Keratinocyte (primary cell): Measurements from ENCODE around the gene IKZF1. TPM values are rescaled to one million over a fixed set of nuclear protein-coding genes. Genes with fewer than 3 reads are reported as not detected.

ENCODE experiments used
- DNase-seq: peaks from one replicate; pipeline ENCODE4 v3.0.0-alpha.2; 2011; ENCODE audit warnings: low read depth, missing footprints, low spot score
- FAIRE-seq: peaks from 2 replicates; lab custom pipeline; 2011; peaks lifted over from hg19 to GRCh38; lab: Jason Lieb, UNC
- H2AFZ ChIP-seq: 2 replicates; pipeline ENCODE4 v1.6.0; 2012; ENCODE audit warnings: low read length, control low read depth, inconsistent platforms; ENCODE audit not compliant: control insufficient read depth
- H3K27ac ChIP-seq: 2 replicates; pipeline ENCODE4 v1.5.1; 2011; ENCODE audit warnings: low read length; ENCODE audit not compliant: control insufficient read depth, insufficient read depth
- H3K27me3 ChIP-seq: 3 replicates; pipeline ENCODE4 v1.6.0; 2011; ENCODE audit warnings: low read length; ENCODE audit not compliant: control insufficient read depth, insufficient read depth; ENCODE audit errors: extremely low read depth
- H3K36me3 ChIP-seq, 2 experiments: 2 replicates in 1 of 2; 3 replicates in 1 of 2; pipeline ENCODE4 v1.5.1; 2011; ENCODE audit warnings: low read length in 2 of 2, mild to moderate bottlenecking in 1 of 2; ENCODE audit not compliant: control insufficient read depth in 2 of 2, insufficient read depth in 2 of 2; ENCODE audit errors: extremely low read depth in 1 of 2
- H3K4me1 ChIP-seq: 3 replicates; pipeline ENCODE4 v1.5.1; 2011; ENCODE audit warnings: low read length; ENCODE audit not compliant: control insufficient read depth, insufficient read depth; ENCODE audit errors: extremely low read depth
- H3K4me2 ChIP-seq: 3 replicates; pipeline ENCODE4 v1.6.0; 2011; ENCODE audit warnings: low read depth, low read length; ENCODE audit not compliant: control insufficient read depth, insufficient read depth; ENCODE audit errors: extremely low read depth
- H3K4me3 ChIP-seq, 3 experiments: fragments of 200-600 bp in 1 of 3; sonication (generic) in 1 of 3; 2 replicates in 2 of 3; 3 replicates in 1 of 3; pipeline ENCODE4 v1.5.1; 2011 to 2016; ENCODE audit warnings: low read length in 3 of 3, mild to moderate bottlenecking in 3 of 3, control low read depth in 2 of 3, inconsistent platforms in 1 of 3, low read depth in 1 of 3, mixed read lengths in 1 of 3, mixed run types in 1 of 3, moderate library complexity in 1 of 3; ENCODE audit not compliant: control insufficient read depth in 2 of 3, insufficient read depth in 2 of 3; ENCODE audit errors: extremely low read depth in 1 of 3
- H3K79me2 ChIP-seq: 2 replicates; pipeline ENCODE4 v1.6.0; 2012; ENCODE audit warnings: low read length; ENCODE audit not compliant: control insufficient read depth, insufficient read depth
- H3K9ac ChIP-seq: 3 replicates; pipeline ENCODE4 v1.6.0; 2011; ENCODE audit warnings: low read length; ENCODE audit not compliant: control insufficient read depth, insufficient read depth; ENCODE audit errors: extremely low read depth
- H3K9me1 ChIP-seq: 3 replicates; pipeline ENCODE4 v1.6.0; 2011; ENCODE audit warnings: low read length; ENCODE audit not compliant: control insufficient read depth, insufficient read depth; ENCODE audit errors: extremely low read depth
- H3K9me3 ChIP-seq: 2 replicates; pipeline ENCODE4 v1.5.1; 2012; ENCODE audit warnings: low read depth, low read length; ENCODE audit not compliant: control insufficient read depth
- H4K20me1 ChIP-seq: 3 replicates; pipeline ENCODE4 v1.6.0; 2011; ENCODE audit warnings: low read length; ENCODE audit not compliant: control insufficient read depth, insufficient read depth; ENCODE audit errors: extremely low read depth
- EZH2 ChIP-seq: IDR thresholded peaks from one replicate; pipeline ENCODE4 v1.6.1; 2012; ENCODE audit warnings: inconsistent platforms, mild to moderate bottlenecking, low read length, moderate library complexity
- dilution Hi-C: fragments of 300-500 bp; cut with MboI; formaldehyde crosslinking; loops from one replicate; pipeline ENCODE4 v1.7.0; 2020; ENCODE audit warnings: low sequenced_read_pairs; ENCODE audit not compliant: extremely low pct_ligation_motif_present
- polyA plus RNA-seq, 5 experiments: library from polyadenylated mRNA; depleted of rRNA in 3 of 5; stranded (reverse) in 3 of 5; stranded (forward) in 1 of 5; unstranded in 1 of 5; fragments of >200 nt; gene quantifications; 1 replicate in 1 of 5; 2 replicates in 3 of 5; 3 replicates in 1 of 5; pipeline versions ENCODE4 v1.2.1 to v1.2.3, GENCODE V29; 2011 to 2012; ENCODE audit warnings: missing spikeins in 2 of 5, low read depth in 1 of 5, low replicate concordance in 1 of 5
- TF ChIP-seq, protein P1 (sequence below), 3 experiments: IDR thresholded peaks in 1 of 3; conservative IDR thresholded peaks in 1 of 3; optimal IDR thresholded peaks in 1 of 3; 2 replicates in 2 of 3; 3 replicates in 1 of 3; pipeline versions ENCODE3 to v1.5.1; 2011; ENCODE audit warnings: low read length in 3 of 3, mild to moderate bottlenecking in 3 of 3, moderate library complexity in 2 of 3, control low read depth in 1 of 3, inconsistent platforms in 1 of 3; ENCODE audit not compliant: insufficient read depth in 2 of 3; ENCODE audit errors: extremely low read depth in 1 of 3

IKZF1 gene
- polyA plus RNA-seq, 1 donor (not counting 4 experiments of a cell fraction or from before 2014, with no cell fraction given), result not detected

- Histone ChIP-seq H3K4me3 (no peak overlapping the region), H3K36me3 (no peaks in the 10 kb centered on the region), H3K4me2 (no peak overlapping the region), H3K4me1 (no peaks in the 10 kb centered on the region), H3K79me2 (no peaks in the 10 kb centered on the region), H3K9ac (no peak overlapping the region), H3K27ac (no peak overlapping the region), H3K27me3 (peaks cover 6% of the 10 kb centered on the region), H2AFZ (no peak overlapping the region), H3K9me1 (no peaks in the 10 kb centered on the region), H4K20me1 (no peaks in the 10 kb centered on the region), H3K9me3 (no peaks in the 10 kb centered on the region)
- DNase-seq (no peak), FAIRE-seq (no peak)
- TF ChIP-seq EZH2, result no peak
- TF ChIP-seq, protein P1, sequence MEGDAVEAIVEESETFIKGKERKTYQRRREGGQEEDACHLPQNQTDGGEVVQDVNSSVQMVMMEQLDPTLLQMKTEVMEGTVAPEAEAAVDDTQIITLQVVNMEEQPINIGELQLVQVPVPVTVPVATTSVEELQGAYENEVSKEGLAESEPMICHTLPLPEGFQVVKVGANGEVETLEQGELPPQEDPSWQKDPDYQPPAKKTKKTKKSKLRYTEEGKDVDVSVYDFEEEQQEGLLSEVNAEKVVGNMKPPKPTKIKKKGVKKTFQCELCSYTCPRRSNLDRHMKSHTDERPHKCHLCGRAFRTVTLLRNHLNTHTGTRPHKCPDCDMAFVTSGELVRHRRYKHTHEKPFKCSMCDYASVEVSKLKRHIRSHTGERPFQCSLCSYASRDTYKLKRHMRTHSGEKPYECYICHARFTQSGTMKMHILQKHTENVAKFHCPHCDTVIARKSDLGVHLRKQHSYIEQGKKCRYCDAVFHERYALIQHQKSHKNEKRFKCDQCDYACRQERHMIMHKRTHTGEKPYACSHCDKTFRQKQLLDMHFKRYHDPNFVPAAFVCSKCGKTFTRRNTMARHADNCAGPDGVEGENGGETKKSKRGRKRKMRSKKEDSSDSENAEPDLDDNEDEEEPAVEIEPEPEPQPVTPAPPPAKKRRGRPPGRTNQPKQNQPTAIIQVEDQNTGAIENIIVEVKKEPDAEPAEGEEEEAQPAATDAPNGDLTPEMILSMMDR (optimal IDR thresholded peaks at IDR 0.05 in 1 of 3, IDR thresholded peaks at IDR 0.05 in 1 of 3, conservative IDR thresholded peaks at IDR 0.05 in 1 of 3; ENCODE audit: extremely low read depth in 1 of 3, insufficient read depth in 2 of 3, low read length in 3 of 3), result no peak
- dilution Hi-C loops, result no loop called here
These were observed 54.3 kb downstream of the IKZF1 start for GRCh38 chr7:50358779-50359178.

DNA sequence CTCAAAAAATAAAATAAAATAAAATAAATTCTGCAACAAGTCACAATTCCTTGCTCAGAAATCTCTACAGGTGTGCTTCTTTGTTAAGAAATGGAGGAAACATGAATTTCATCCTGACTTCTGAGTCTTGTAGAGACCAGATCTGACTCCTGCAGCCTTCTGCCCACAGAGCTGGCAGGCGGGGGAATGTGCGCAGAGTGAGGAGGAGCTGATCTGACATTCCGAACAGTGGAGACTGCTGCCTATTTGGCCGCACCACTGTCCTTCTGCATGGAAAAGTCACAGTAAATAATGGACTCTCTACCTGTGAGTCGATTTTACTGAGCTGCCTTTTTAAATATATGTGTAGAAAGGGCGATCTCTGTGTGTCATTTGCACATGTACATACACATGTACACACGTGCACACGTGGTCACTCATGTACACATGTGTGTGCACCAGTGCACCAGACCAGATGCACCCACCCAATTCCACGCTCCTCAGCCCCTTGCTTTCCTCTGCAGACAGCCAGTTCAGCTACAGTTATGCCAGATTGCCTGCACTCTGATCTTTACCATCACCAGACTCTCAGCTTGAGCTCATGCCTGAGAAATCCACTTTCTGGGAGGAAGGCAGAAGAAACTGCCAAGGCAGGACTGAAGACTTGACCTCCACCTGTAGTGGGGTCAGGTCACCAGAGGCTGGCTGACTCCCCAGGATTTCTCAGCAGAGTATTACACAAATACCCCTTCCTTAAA, 54.9 kb downstream of the IKZF1 start:
- Histone ChIP-seq H3K9me1 (no peaks in the 10 kb centered on the region), H3K9me3 (no peaks in the 10 kb centered on the region), H3K79me2 (no peaks in the 10 kb centered on the region), H3K4me3 (no peak overlapping the region), H3K4me1 (no peaks in the 10 kb centered on the region), H3K9ac (no peak overlapping the region), H3K4me2 (no peak overlapping the region), H3K36me3 (no peaks in the 10 kb centered on the region), H3K27me3 (peaks cover 2% of the 10 kb centered on the region), H3K27ac (no peak overlapping the region), H2AFZ (no peak overlapping the region), H4K20me1 (no peaks in the 10 kb centered on the region)
- no peak for TF ChIP-seq EZH2
- TF ChIP-seq, protein P1 (optimal IDR thresholded peaks at IDR 0.05 in 1 of 3, IDR thresholded peaks at IDR 0.05 in 1 of 3, conservative IDR thresholded peaks at IDR 0.05 in 1 of 3; ENCODE audit: extremely low read depth in 1 of 3, insufficient read depth in 2 of 3, low read length in 3 of 3), result no peak
- dilution Hi-C loops, result no loop called here
- DNase-seq (no peak), FAIRE-seq (no peak)
